GM19328 (cell line): Measurements from ENCODE around the gene RNASE9.
"Not testable (repeated sequence)": the region's sequence is repeated elsewhere in the genome, so short reads cannot be mapped to it uniquely, and the experiment has no call there.

Experiments
- ATAC-seq: cut with Tn5 transposase; IDR thresholded peaks from one replicate; pipeline ENCODE4 v1.9.1; 2021; ENCODE audit warnings: mild to moderate bottlenecking, moderate library complexity; ENCODE audit not compliant: unreplicated experiment

RNASE9 gene

DNA sequence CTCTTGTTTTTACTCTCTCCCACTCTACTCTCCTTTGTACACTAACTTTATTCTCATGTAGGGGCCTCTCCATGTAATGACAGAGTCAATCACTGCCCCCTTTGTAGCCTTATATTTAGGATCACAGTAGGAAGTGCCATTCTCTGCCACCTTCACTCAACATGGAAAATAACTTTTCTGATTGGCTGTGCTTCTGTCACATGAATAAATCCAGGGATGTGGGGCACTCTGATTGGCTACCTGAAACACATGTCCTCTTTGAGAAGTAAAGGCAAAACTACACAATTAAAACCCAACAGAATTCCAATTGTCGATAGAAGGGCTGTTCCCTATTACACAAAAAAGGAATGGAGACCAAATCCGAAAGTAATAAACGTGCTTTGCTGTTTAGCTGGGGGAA, at the start of gene RNASE9:
RNASE9 (minus strand) TSS at position 87 of the 400 bp plus-strand sequence.
- no peak for ATAC-seq

GRCh38 chr14:20610002-20610765, 49.3 kb upstream of the RNASE9 start:
- no peak for ATAC-seq

GRCh38 chr14:20609215-20610001, 48.6 kb upstream of the RNASE9 start:
- ATAC-seq, result no peak

- no peak for ATAC-seq
Observed at GRCh38 chr14:20608383-20609110, 47.7 kb upstream of the RNASE9 start.

DNA sequence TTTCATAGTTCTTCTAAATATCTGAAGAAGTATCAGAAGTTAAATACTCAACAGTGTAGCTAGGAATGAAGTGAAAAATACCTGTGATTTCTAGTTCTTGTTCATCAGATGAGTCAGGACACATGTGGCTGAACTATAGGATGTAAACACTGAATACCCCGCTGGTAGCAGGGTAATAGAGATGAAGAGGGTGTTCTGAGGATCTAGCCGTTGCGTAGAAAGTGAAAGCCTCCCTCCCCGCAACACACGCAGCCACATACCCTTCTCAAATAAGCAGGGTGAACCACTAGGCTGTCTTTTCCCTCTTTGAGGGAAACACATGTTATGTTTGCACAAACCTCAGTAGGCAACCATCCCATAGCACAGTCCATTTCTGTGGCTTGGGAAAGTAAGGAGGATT, 46.8 kb upstream of the RNASE9 start:
- ATAC-seq, result no peak

GRCh38 chr14:20606902-20607242, 46.0 kb upstream of the RNASE9 start:
- ATAC-seq, result no peak

DNA sequence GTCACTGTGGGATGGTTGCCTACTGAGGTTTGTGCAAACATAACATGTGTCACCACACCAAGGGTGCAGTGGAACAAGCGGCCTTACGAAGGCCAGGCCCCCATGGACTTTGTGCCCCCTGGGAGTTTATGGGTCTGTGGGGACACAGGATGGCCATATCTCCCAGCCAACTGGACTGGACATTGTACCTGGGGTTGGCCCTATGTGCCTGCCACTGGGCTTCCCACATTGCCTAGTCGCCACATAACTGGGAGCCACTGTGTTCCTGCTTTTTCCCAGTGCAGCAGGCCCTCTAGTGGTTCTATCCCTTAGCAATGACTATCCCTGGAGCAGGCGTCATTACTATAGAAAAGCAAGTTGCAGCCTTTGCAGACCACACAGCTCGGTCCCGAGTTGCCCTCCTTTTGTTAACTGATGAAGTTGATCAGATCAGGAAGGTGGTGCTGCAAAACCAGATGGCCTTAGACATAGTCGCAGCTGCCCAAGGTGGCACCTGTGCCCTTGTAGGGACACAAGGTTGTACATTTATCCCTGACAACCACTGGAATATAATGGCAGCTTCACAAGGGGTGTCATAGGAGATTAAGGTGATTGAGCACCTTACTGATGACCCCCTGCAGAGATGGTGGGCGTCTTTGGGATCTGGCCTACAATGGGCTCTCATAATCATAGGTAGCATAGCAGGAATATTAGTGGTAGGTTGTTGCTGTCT, 45.5 kb upstream of the RNASE9 start:
- no peak for ATAC-seq

DNA sequence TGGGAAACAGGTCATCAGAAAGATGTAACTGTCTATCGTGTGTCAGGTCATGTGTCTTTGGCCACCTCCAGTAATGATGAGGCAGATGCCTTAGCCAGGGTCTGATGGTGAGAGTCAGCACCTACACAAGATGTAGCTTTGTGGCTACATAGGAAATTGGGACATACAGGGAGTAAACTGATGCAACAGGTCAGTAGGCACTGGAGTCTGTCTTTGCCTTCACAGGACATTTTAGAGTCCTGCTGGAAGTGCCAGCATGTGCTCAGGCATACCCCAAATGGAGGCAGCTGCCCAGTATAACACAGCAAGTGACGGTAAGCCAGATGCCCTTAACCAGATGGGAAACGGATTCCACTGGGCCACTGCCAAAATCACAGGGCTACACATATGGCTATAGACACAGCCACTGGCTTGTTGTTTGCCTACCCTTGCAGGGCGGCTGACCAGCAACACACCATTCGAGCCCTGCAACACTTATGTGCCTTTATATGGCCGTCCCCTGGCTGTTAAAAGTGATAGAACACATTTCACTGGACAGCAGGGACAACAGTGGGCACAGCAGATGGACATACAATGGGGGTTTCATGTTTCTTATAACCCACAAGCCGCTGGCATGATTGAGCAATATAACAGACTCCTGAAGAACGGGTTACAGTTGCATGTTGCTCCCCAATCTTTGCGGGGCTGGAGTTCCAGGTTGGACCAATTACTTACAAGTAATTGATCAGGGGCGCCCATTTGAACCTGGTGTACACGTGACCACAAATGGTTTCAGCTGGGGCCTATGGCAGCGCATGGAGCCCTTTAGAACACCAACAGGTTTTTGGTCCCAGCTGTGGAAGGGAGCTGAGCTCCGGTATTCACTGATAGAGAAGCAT, 43.2 kb upstream of the RNASE9 start:
- no peak for ATAC-seq

DNA sequence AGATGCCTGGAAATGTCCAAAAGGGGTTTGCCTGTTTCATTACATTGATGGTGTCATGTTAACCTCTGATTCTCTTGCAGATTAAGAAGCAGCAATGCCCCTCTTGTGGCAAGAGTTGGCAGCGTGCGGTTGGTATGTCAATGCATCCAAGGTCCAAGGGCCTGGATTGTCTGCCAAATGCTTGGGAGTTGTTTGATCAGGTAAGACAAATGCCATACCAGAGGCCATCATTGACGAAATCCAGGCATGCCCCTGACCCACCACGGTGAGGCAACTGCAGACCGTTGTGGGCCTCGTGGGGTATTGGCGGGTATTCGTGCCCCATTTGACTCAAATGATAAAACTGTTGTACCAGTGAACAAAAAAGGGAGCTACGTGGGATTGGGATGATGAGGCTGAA, 41.7 kb upstream of the RNASE9 start:
- no peak for ATAC-seq

DNA sequence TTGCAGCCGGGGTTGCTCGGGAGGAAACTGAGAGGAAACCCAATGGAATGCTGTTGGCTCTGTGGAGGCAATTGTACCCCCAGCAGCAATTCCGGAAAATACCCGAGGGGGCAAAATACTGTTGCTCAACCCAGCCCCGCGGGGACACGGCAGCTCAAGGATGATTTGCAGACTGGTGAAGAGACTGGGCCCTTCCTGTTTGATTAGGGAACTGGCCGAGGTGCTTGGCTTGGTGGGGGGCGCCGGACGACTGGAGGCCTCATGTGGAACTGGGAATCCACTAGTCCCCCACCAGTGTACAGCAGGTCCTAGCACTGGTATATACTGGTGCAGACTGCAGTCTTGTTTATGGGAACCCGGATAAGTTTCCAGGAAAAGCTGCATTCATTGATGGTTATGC, 40.7 kb upstream of the RNASE9 start:
- ATAC-seq, result no peak

GRCh38 chr14:20597108-20597507, 36.3 kb upstream of the RNASE9 start:
- ATAC-seq, result no peak

- not testable (repeated sequence) for ATAC-seq
Observed at GRCh38 chr14:20595726-20596125, 34.9 kb upstream of the RNASE9 start.

DNA sequence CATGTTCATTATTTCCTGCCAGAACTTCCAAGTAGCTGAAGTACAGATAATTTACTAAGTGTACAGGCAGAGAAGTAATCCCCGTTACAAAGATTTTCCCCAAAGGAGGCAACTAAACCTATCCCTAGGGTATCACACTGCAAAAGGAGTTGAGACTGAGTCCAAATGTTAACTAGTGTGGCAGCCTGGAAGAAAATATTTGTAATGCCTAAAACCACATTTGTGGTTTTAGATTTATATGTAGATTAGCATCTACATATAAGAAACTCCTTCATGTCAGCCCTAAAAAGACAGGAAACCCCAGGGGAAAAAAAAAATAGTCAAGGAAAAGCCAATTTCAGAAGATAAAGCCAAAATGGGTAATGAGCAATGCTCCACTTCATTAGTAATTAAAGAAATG, 31.7 kb upstream of the RNASE9 start:
- ATAC-seq, result no peak

DNA sequence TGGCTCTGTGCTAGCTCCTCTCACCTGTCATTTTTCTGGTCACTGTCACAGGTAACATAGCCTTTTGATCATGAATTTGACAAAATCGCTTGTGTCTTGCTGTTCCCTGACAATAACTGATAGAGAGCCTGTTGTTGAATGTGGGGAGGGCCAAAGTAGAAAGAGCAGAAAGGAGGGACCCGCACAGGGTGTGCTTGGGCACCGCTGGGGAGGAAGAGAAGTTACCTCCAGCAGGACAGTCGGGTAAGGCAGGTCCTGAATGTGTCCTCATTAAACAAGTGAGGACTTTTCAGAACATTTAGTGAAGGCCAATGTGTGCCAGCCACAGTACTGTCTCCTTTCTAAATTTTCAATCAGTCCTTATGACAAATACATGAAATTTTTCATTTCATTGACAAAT, 30.4 kb upstream of the RNASE9 start, which contains the start of gene RNASE12:
RNASE12 (minus strand) TSS at position 142 of the 400 bp plus-strand sequence. CDS start 653 bp downstream, outside the sequence.
- ATAC-seq, result no peak

DNA sequence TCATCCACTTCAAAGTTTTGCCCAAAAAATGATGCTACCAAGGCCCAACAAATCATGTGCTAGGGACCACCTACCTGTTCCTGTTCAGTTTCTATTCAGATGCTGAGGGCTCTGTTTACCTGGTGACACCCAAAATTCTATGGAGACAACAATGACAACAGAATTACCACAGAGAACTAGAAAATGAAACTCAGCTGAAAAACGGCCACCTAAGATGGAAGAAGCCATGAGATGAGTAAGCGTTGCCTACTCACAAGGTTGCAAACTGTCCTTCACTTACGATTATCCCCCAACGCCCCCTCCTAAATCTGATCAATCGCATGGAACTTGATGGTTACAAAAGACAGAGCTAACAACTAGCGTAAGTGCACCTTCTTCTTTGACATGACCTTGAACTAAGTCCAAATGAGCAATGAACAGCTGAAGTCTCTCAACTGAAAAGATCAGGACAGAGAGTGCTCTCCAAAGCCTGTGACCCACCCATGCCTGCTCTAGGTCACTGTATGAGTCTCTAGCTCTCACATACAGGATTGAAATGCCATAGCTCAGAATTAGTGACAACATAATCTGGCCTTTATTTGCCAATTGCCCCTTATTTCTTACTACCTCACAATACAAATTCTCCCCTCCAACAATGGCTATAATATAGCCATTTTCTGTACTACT, 26.8 kb upstream of the RNASE9 start, which contains the start of gene RNASE11:
RNASE11 (minus strand) TSS at position 513 of the 666 bp plus-strand sequence.
- ATAC-seq, result no peak

DNA sequence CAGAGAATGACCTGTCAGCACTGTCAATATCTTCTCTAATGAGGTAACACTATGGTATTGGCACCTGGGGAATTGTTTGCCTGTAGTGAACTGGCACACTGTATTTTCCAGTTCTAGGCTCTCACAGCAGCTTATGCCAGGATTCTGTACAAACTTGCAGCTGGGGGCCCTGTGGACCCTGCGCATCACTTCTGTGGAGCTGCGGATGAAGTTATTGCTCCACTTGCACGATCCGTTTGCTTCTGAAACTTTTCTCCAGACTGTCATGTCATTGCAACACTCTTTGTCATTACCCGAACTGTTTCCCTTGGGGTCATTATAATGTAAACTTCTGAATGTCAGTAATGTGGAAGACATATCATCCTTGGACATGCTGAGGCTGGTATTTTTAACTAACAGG, 23.1 kb upstream of the RNASE9 start:
- no peak for ATAC-seq

DNA sequence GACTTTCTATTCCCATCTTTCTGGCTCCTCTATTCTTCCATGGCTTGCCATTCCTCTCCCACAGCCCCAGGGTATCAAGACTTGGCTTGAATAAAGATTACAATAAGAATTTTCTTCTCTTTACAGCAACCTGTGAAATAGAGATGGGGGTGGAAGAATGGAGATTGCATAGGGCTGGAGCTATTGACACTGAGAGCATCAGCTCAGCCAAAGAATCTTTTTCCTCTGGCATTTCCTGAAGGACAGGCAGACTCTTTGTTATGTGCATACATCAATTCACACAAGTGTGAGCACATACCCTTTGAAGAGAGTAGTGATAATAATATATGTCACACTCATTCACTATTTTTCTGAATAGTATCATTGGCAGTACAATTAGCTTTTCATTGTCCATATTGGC, 22.3 kb upstream of the RNASE9 start:
- no peak for ATAC-seq

GRCh38 chr14:20580242-20580641, 19.4 kb upstream of the RNASE9 start:
- no peak for ATAC-seq

DNA sequence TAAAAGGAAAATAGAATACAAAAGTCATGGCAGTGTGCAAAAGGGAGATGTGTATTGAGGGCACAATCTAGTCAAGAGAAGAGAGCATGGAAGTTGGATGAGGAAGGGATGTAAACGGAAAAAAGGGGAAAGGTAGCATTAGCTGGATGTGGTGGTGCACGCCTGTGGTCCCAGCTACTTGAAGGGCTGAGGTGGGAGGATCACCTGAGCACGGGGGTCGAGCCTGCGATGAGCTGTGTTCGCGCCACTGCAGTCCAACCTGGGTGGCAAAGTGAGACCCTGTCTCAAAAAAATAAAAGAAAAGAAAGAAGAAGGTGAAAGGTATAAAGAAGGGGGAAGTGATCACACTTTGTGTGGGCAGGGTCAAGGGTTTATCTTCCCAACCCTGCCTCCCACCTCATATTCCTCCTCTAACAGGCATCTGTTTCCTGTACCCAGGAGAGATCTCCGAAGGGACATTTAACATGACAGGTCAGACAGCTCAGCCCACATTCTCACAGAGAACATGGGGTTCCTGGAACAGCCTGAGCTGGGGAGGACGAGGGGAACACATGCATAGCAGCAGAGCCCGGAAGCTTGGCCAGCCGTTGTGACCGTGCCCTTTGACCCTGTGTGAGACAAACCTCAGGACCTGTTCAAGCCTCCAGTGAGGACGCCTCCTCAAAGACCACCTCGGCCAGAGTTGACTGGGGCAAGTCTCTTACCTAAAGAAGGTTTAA, 18.1 kb upstream of the RNASE9 start:
- ATAC-seq, result no peak
